Body of pancreas (tissue), 4 donors: ENCODE measurements around the gene OIT3. TPM values are rescaled to one million over a fixed set of nuclear protein-coding genes. Genes with fewer than 3 reads are reported as not detected.

Experiments
- ATAC-seq: fragments of 150-250 bp; one replicate; pipeline ENCODE4 v1.9.1; 2016
- DNase-seq, 4 donors: peaks; one replicate each; pipeline ENCODE4 v3.0.0-alpha.2; 2019
- H3K27ac ChIP-seq, 4 donors: fragments of 200-600 bp; sonication (generic); 1 replicate in 3 of 4; 2 replicates in 1 of 4; pipeline versions ENCODE4 v1.5.1 to v1.6.1; 2016 to 2019; ENCODE audit warnings: mild to moderate bottlenecking in 1 of 4, mixed read lengths in 1 of 4, moderate library complexity in 1 of 4
- H3K27me3 ChIP-seq, 2 donors: fragments of 200-600 bp; sonication (generic); one replicate each; pipeline ENCODE4 v1.6.0; 2016; ENCODE audit warnings: mild to moderate bottlenecking in 1 of 2
- H3K36me3 ChIP-seq, 2 donors: fragments of 200-600 bp; sonication (generic); replicated peaks in 1 of 2; 2 replicates each; pipeline ENCODE4 v1.5.1; 2016; ENCODE audit warnings: low read depth in 2 of 2; ENCODE audit not compliant: insufficient read depth in 1 of 2
- H3K4me1 ChIP-seq: fragments of 200-600 bp; sonication (generic); one replicate; pipeline ENCODE4 v1.6.0; 2016
- H3K4me3 ChIP-seq, 2 donors: fragments of 200-600 bp; sonication (generic); 1 replicate in 1 of 2; 2 replicates in 1 of 2; pipeline ENCODE4 v1.5.1; 2016 to 2019
- H3K9me3 ChIP-seq, 3 donors: fragments of 200-600 bp; sonication (generic); 1 replicate in 2 of 3; 2 replicates in 1 of 3; pipeline ENCODE4 v1.5.1; 2016
- POLR2A ChIP-seq, 3 donors: fragments of 450-650 bp; IDR thresholded peaks; one replicate each; pipeline ENCODE4 v1.6.1; 2016; ENCODE audit warnings: antibody characterized with exemption in 3 of 3, mild to moderate bottlenecking in 2 of 3
- WGBS, 2 donors: methylation state at CpG; one replicate each; pipeline ENCODE4 v1.1.5; 2017; 5-methylcytosine and 5-hydroxymethylcytosine counted together
- intact Hi-C: fragments of 100-400 bp; cut with DNase I; formaldehyde crosslinking; loops from one replicate; pipeline ENCODE4 v1.15.1; 2023
- total RNA-seq, 2 donors: library from RNA; depleted of rRNA; stranded (reverse); fragments of >200 nt; gene quantifications; one replicate each; pipeline ENCODE4 v1.1.0, GENCODE V29; 2016
- TF ChIP-seq, protein P1 (sequence below), 7 experiments: fragments of 450-650 bp in 4 of 7; fragments of 200-600 bp in 3 of 7; sonication (generic) in 3 of 7; IDR thresholded peaks; one replicate each; pipeline ENCODE4 v1.5.1; 2016 to 2019; ENCODE audit warnings: antibody characterized with exemption in 7 of 7

OIT3 gene
- total RNA-seq, 2 donors from 2014 or later, result not detected

DNA sequence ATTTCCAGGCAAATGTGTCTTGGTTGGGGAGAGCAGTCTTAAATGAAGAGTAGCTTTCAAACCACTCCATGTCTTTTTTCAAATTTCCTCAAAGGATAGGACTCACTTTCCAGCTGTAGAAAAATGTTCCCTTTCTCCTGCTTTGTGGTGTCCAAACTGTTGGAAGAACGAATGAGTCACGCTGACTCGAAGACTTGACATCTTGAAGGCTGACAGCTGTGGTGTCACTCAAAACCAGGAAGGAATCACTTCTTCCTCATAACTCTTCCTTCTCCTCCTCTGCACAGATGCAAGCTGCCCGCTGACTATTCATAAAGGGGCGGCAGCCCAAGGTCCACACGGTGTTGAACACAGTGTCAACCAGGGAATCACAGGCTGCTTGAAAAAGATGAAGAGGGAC is 41.8 kb downstream of the OIT3 start:
- TF ChIP-seq POLR2A (IDR thresholded peaks at IDR 0.05), result no peak
- TF ChIP-seq, protein P1, sequence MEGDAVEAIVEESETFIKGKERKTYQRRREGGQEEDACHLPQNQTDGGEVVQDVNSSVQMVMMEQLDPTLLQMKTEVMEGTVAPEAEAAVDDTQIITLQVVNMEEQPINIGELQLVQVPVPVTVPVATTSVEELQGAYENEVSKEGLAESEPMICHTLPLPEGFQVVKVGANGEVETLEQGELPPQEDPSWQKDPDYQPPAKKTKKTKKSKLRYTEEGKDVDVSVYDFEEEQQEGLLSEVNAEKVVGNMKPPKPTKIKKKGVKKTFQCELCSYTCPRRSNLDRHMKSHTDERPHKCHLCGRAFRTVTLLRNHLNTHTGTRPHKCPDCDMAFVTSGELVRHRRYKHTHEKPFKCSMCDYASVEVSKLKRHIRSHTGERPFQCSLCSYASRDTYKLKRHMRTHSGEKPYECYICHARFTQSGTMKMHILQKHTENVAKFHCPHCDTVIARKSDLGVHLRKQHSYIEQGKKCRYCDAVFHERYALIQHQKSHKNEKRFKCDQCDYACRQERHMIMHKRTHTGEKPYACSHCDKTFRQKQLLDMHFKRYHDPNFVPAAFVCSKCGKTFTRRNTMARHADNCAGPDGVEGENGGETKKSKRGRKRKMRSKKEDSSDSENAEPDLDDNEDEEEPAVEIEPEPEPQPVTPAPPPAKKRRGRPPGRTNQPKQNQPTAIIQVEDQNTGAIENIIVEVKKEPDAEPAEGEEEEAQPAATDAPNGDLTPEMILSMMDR (IDR thresholded peaks at IDR 0.05), result no peak
- WGBS, 2 donors, result 88 to 91% methylated on average over 6 of the region's 6 CpGs
- no peaks in the 10 kb centered on the region for H3K4me1 ChIP-seq
- DNase-seq (no peak), ATAC-seq (no peak)
- H3K27ac ChIP-seq, result no peak overlapping the region
- H3K4me3 ChIP-seq, result no peak overlapping the region
- no peaks in the 10 kb centered on the region for H3K27me3 ChIP-seq
- H3K9me3 ChIP-seq, result no peaks in the 10 kb centered on the region
- no peaks in the 10 kb centered on the region for H3K36me3 ChIP-seq
- intact Hi-C loops, result no loop called here

DNA sequence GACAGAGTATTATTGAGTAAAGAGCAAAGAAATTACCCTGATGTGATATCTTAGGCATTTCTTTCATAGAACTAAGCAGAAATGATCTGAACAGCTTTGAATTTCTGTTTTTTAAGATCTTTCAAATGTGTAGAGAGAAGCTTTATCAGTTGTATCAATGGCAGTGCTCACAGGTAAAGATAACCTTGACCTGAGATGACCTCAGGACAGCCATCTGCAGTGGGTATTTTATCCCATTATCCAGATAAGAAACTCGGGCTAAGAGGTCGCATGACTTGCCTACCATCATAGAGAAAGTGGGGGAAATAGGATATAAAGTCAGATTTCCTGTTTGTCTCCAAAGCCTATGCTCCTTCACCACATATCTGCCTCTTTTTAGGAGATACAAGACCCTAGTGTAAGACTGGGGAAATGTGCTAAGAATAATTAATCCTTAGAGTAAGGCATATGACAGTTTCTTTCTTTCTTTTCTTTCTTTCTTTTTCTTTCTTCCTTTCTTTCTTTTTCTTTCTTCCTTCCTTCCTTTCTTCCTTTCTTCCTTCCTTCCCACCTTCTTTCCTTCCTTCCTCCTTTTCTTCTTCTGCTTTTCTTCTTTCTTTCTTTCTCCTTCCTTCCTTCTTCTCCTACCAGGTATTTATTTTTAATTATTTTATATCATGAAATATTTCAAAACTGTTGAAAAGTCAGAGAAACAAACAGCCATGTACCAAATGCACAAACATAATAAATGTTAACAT is 50.1 kb downstream of the OIT3 start:
- no peaks in the 10 kb centered on the region for H3K27me3 ChIP-seq
- no peak overlapping the region for H3K27ac ChIP-seq
- H3K4me3 ChIP-seq, result no peak overlapping the region
- WGBS, 2 donors, result 38 to 46% methylated on average over 2 of the region's 2 CpGs
- intact Hi-C loops, result no loop called here
- ATAC-seq (no peak), DNase-seq (no peak)
- TF ChIP-seq, protein P1 (IDR thresholded peaks at IDR 0.05), result no peak
- TF ChIP-seq POLR2A (IDR thresholded peaks at IDR 0.05), result no peak
- H3K4me1 ChIP-seq, result no peaks in the 10 kb centered on the region
- no peaks in the 10 kb centered on the region for H3K36me3 ChIP-seq
- no peaks in the 10 kb centered on the region for H3K9me3 ChIP-seq

DNA sequence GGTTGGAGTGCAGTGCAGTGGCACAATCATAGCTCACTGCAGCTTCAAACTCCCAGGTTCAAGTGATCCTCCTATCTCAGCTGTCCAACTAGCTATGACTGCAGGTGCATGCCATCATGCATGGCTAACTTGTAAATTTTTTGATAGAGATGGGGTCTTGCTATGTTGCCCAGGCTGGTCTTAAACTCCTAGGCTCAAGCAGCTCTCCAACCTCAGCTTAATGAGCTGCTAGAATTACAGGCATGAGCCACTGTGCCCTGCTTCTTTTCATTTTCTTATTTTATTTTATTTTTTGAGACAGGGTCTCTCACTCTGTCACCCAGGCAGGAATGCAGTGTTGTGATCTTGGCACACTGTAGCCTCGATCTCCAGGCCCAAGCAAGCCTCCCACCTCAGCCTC is 53.4 kb downstream of the OIT3 start:
- Histone ChIP-seq H3K36me3 (no peaks in the 10 kb centered on the region), H3K27ac (no peak overlapping the region), H3K27me3 (no peaks in the 10 kb centered on the region), H3K4me1 (no peaks in the 10 kb centered on the region), H3K9me3 (no peaks in the 10 kb centered on the region), H3K4me3 (no peak overlapping the region)
- DNase-seq (no peak), ATAC-seq (no peak)
- 77 to 86% methylated on average over 1 of the region's 1 CpG for WGBS, 2 donors
- intact Hi-C loops, result no loop called here
- TF ChIP-seq POLR2A (IDR thresholded peaks at IDR 0.05), result no peak
- TF ChIP-seq, protein P1 (IDR thresholded peaks at IDR 0.05), result no peak

GRCh38 chr10:72948762-72949161 is 55.2 kb downstream of the OIT3 start:
- TF ChIP-seq, protein P1 (IDR thresholded peaks at IDR 0.05), result no peak
- no peak for TF ChIP-seq POLR2A (IDR thresholded peaks at IDR 0.05)
- Histone ChIP-seq H3K4me1 (no peaks in the 10 kb centered on the region), H3K27ac (no peak overlapping the region), H3K4me3 (no peak overlapping the region), H3K27me3 (no peaks in the 10 kb centered on the region), H3K9me3 (no peaks in the 10 kb centered on the region), H3K36me3 (no peaks in the 10 kb centered on the region)
- WGBS, 2 donors, result 54 to 62% methylated on average over 6 of the region's 6 CpGs
- ATAC-seq, result no peak
- DNase-seq, result no peak
- intact Hi-C loops, result no loop called here

DNA sequence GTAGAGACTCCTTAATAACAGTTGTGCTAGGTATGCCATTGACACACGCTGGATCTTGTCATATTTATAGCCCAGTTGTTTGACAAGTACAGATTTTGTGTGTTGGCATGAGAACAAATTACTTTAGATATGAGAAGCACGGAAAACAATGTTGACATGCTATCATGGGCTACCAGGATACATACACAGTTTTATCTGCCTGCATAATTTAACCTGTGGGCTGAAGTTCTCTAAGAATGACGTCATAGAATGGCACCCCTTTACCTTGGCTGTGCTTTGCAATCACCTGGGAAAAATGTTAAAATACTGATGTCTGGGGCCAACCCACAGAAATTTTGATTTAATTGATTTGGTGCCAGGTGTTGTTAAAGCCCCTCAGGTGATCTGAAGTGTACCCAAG is 58.2 kb downstream of the OIT3 start:
- no peaks in the 10 kb centered on the region for H3K27me3 ChIP-seq
- DNase-seq, result no peak
- H3K36me3 ChIP-seq, result no peaks in the 10 kb centered on the region
- WGBS, 2 donors, result 17 to 19% methylated on average over 3 of the region's 3 CpGs
- intact Hi-C loops, result no loop called here
- no peak overlapping the region for H3K27ac ChIP-seq
- H3K4me1 ChIP-seq, result no peaks in the 10 kb centered on the region
- ATAC-seq, result no peak
- TF ChIP-seq, protein P1 (IDR thresholded peaks at IDR 0.05), result no peak
- no peak for TF ChIP-seq POLR2A (IDR thresholded peaks at IDR 0.05)
- no peak overlapping the region for H3K4me3 ChIP-seq
- no peaks in the 10 kb centered on the region for H3K9me3 ChIP-seq
